8988T (cell line): Measurements from ENCODE around the gene KBTBD12.

Experiments
- DNase-seq: peaks from one replicate; pipeline ENCODE4 v3.0.0; 2011

The KBTBD12 gene

DNA sequence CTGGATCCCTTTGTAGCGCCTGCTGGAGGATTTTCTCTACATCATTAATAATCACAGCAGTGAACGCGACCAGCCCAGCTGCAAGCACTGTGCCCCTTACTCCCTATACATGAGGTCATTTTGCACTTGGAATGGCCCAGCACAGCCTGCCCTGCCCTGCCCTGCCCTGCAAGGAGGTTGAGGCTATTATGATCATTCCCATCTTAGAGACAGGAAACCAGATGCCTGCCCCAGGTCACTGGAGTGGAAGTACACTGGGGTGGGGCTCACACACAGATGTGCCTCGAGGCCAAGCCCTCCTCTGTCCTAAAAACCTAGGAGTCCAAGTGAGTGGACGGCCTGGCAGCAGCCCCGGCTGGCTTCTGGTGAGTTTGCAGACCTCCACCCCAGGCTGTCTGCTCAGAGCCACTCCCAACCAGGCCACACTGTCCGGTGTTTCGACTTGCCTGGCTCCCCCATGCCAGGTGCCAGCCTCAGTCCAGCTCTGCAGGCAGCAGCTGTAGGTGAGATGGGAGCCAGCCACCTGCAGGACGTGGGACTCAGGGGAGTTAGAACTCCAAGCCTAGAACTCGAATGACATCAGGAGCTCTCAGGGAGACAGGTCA lies 106.8 kb downstream of the KBTBD12 start:
- no peak for DNase-seq

DNA sequence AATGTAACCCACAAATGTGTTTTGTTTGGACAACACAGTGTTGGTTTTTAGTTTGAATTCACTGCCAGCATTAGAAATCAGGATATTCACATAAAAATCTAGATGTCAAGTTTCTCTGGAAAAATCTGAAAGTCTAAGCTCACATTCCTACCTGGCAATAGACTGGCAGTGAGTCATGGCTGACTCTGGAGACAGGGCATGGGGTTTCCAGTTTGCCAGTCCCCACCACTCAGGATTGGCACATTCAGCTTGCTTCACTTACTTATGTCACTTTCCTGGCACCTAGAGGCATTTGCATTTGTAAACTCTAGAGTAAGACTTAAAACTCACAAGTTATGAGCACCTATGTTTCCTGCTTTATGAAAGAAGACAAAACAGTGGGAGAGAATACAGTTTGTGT lies 118.1 kb downstream of the KBTBD12 start:
- no peak for DNase-seq

DNA sequence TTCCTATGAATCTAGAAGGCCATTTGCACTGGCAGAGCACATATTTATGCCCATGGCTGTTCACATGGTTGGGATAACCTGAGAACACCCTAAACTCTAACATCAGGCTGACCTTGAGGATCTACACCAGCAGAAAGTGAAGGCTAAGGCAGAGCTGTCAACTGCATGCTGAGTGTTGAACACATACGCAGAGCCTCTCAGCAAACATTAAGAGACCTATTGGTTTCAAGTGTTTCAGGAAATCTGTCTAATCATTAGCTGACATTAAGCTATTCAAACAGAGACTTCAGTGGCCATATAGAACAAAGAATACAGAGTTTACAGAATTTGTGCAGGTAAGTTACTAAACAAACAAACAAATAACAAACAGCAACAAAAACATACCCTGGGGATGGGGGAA lies 121.1 kb downstream of the KBTBD12 start:
- no peak for DNase-seq
